ACC112 (cell line): Measurements from ENCODE around the gene BAIAP2L2.
"Not testable (repeated sequence)": the region's sequence is repeated elsewhere in the genome, so short reads cannot be mapped to it uniquely, and the experiment has no call there.

ENCODE experiments used
- H2AFZ ChIP-seq: fragments of 200-600 bp; sonication (generic); one replicate; pipeline ENCODE4 v1.6.0; 2017; ENCODE audit warnings: antibody characterized with exemption, low read length; ENCODE audit not compliant: unreplicated experiment
- H3K27ac ChIP-seq: fragments of 200-600 bp; sonication (generic); 2 replicates; pipeline ENCODE4 v1.5.1; 2014; ENCODE audit warnings: low read depth, mild to moderate bottlenecking, antibody characterized with exemption, low read length, moderate library complexity
- H3K27me3 ChIP-seq: fragments of 200-600 bp; sonication (generic); 2 replicates; pipeline ENCODE4 v1.6.1; 2014; ENCODE audit warnings: mild to moderate bottlenecking, antibody characterized with exemption, low read length, moderate library complexity, mixed read lengths; ENCODE audit not compliant: insufficient read depth
- H3K36me3 ChIP-seq: fragments of 200-600 bp; sonication (generic); 2 replicates; pipeline ENCODE4 v1.6.1; 2016; ENCODE audit warnings: mild to moderate bottlenecking, antibody characterized with exemption, low read length, moderate library complexity, mixed read lengths; ENCODE audit not compliant: insufficient read depth
- H3K4me1 ChIP-seq: fragments of 200-600 bp; sonication (generic); one replicate; pipeline ENCODE4 v1.6.1; 2016; ENCODE audit warnings: low read length, mixed read lengths; ENCODE audit not compliant: insufficient read depth, unreplicated experiment, control insufficient read depth
- H3K4me3 ChIP-seq: fragments of 200-600 bp; sonication (generic); 2 replicates; pipeline ENCODE4 v1.5.1; 2014; ENCODE audit warnings: mild to moderate bottlenecking, low read depth, low read length
- H3K79me2 ChIP-seq: fragments of 200-600 bp; sonication (generic); one replicate; pipeline ENCODE4 v1.6.0; 2016; ENCODE audit warnings: low read length; ENCODE audit not compliant: control insufficient read depth, unreplicated experiment, insufficient read depth

Gene BAIAP2L2

GRCh38 chr22:38079804-38080203 is 30.7 kb downstream of the BAIAP2L2 start:
- no peaks in the 10 kb centered on the region for H3K36me3 ChIP-seq
- peaks cover 3% of the 10 kb centered on the region for H3K79me2 ChIP-seq
- no peak overlapping the region for H2AFZ ChIP-seq
- H3K27me3 ChIP-seq, result no peaks in the 10 kb centered on the region
- no peak overlapping the region for H3K4me3 ChIP-seq
- H3K27ac ChIP-seq, result no peak overlapping the region
- H3K4me1 ChIP-seq, result peaks cover 4% of the 10 kb centered on the region

GRCh38 chr22:38079208-38079607 is 31.3 kb downstream of the BAIAP2L2 start:
- not testable (repeated sequence) for H2AFZ ChIP-seq, H3K4me1 ChIP-seq, H3K4me3 ChIP-seq, H3K27me3 ChIP-seq, H3K27ac ChIP-seq, H3K36me3 ChIP-seq, H3K79me2 ChIP-seq

GRCh38 chr22:38078046-38078840 is 32.2 kb downstream of the BAIAP2L2 start:
- Histone ChIP-seq H3K4me3 (no peak overlapping the region), H2AFZ (no peak overlapping the region), H3K27me3 (no peaks in the 10 kb centered on the region), H3K36me3 (no peaks in the 10 kb centered on the region), H3K79me2 (peaks cover 3% of the 10 kb centered on the region), H3K4me1 (peaks cover 4% of the 10 kb centered on the region), H3K27ac (no peak overlapping the region)

- Histone ChIP-seq H3K4me3 (no peak overlapping the region), H2AFZ (no peak overlapping the region), H3K4me1 (peaks cover 4% of the 10 kb centered on the region), H3K36me3 (no peaks in the 10 kb centered on the region), H3K27me3 (no peaks in the 10 kb centered on the region), H3K79me2 (peaks cover 3% of the 10 kb centered on the region), H3K27ac (no peak overlapping the region)
These were observed 32.9 kb downstream of the BAIAP2L2 start for GRCh38 chr22:38077595-38077994.

- Histone ChIP-seq H3K36me3 (no peaks in the 10 kb centered on the region), H3K4me3 (no peak overlapping the region), H2AFZ (no peak overlapping the region), H3K79me2 (peaks cover 2% of the 10 kb centered on the region), H3K27ac (no peak overlapping the region), H3K27me3 (no peaks in the 10 kb centered on the region), H3K4me1 (peaks cover 4% of the 10 kb centered on the region)
These were observed 33.4 kb downstream of the BAIAP2L2 start for GRCh38 chr22:38077096-38077495.

- Histone ChIP-seq H3K79me2 (no peaks in the 10 kb centered on the region), H3K36me3 (no peaks in the 10 kb centered on the region), H3K4me1 (no peaks in the 10 kb centered on the region), H2AFZ (no peak overlapping the region), H3K4me3 (no peak overlapping the region), H3K27me3 (no peaks in the 10 kb centered on the region), H3K27ac (no peak overlapping the region)
These were observed 34.5 kb downstream of the BAIAP2L2 start for GRCh38 chr22:38075961-38076360.

- H3K4me3 ChIP-seq, result no peak overlapping the region
- H3K27ac ChIP-seq, result no peak overlapping the region
- H3K79me2 ChIP-seq, result no peaks in the 10 kb centered on the region
- H3K4me1 ChIP-seq, result no peaks in the 10 kb centered on the region
- no peaks in the 10 kb centered on the region for H3K36me3 ChIP-seq
- no peak overlapping the region for H2AFZ ChIP-seq
- no peaks in the 10 kb centered on the region for H3K27me3 ChIP-seq
These were observed 35.2 kb downstream of the BAIAP2L2 start for GRCh38 chr22:38075105-38075825.

GRCh38 chr22:38074181-38075104 is 36.0 kb downstream of the BAIAP2L2 start:
- H3K79me2 ChIP-seq, result no peaks in the 10 kb centered on the region
- H2AFZ ChIP-seq, result no peak overlapping the region

GRCh38 chr22:38073150-38074130 is 37.0 kb downstream of the BAIAP2L2 start:
- Histone ChIP-seq H3K4me1 (no peaks in the 10 kb centered on the region), H3K27ac (no peak overlapping the region), H3K79me2 (no peaks in the 10 kb centered on the region)

More at GRCh38 chr22:38074181-38075104, 36.0 kb downstream of the BAIAP2L2 start:
- Histone ChIP-seq H3K4me1 (no peaks in the 10 kb centered on the region), H3K36me3 (no peaks in the 10 kb centered on the region), H3K4me3 (no peak overlapping the region), H3K27me3 (no peaks in the 10 kb centered on the region), H3K27ac (no peak overlapping the region)

More at GRCh38 chr22:38073150-38074130, 37.0 kb downstream of the BAIAP2L2 start:
- Histone ChIP-seq H3K36me3 (no peaks in the 10 kb centered on the region), H2AFZ (no peak overlapping the region), H3K4me3 (no peak overlapping the region), H3K27me3 (no peaks in the 10 kb centered on the region)
